GM13977 (cell line): ENCODE data around the gene FRRS1.

Experiments used
- DNase-seq: peaks from one replicate; pipeline ENCODE4 v3.0.0; 2012; ENCODE audit warnings: low spot score
- in situ Hi-C: fragments of 300-500 bp; cut with MboI; formaldehyde crosslinking; loops from one replicate; pipeline ENCODE4 v1.12.0; 2022; ENCODE audit warnings: low sequenced_read_pairs, low pct_unique_long_range_greater_than_20kb, mixed read lengths, inconsistent platforms; ENCODE audit not compliant: unreplicated experiment
- TF ChIP-seq, protein P1 (sequence below): IDR thresholded peaks from 2 replicates; pipeline ENCODE4 v1.5.1; 2012; ENCODE audit warnings: mild to moderate bottlenecking, control low read depth; ENCODE audit not compliant: insufficient read depth; ENCODE audit errors: extremely low read depth, missing control alignments

Gene FRRS1

DNA sequence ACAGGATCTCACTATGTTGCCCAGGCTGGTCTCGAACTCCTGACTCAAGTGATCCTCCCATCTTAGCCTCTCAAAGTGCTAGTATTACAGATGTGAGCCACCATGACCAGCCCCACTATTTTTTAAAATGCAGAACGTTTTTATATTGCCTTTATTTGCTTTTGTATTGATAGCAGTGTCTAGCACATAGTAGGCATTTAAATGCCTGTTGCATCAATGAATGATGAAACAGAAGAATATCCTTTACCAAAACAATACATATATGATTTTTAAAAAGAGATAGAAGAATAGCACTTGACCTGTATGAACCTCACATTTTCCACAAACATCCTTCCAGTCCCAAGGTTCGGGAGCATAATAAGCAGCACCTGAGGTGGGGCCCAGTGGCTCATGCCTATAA, 16.5 kb upstream of the FRRS1 start:
- TF ChIP-seq, protein P1, sequence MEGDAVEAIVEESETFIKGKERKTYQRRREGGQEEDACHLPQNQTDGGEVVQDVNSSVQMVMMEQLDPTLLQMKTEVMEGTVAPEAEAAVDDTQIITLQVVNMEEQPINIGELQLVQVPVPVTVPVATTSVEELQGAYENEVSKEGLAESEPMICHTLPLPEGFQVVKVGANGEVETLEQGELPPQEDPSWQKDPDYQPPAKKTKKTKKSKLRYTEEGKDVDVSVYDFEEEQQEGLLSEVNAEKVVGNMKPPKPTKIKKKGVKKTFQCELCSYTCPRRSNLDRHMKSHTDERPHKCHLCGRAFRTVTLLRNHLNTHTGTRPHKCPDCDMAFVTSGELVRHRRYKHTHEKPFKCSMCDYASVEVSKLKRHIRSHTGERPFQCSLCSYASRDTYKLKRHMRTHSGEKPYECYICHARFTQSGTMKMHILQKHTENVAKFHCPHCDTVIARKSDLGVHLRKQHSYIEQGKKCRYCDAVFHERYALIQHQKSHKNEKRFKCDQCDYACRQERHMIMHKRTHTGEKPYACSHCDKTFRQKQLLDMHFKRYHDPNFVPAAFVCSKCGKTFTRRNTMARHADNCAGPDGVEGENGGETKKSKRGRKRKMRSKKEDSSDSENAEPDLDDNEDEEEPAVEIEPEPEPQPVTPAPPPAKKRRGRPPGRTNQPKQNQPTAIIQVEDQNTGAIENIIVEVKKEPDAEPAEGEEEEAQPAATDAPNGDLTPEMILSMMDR = no peak
- no peak for DNase-seq
- in situ Hi-C loops = no loop called here

DNA sequence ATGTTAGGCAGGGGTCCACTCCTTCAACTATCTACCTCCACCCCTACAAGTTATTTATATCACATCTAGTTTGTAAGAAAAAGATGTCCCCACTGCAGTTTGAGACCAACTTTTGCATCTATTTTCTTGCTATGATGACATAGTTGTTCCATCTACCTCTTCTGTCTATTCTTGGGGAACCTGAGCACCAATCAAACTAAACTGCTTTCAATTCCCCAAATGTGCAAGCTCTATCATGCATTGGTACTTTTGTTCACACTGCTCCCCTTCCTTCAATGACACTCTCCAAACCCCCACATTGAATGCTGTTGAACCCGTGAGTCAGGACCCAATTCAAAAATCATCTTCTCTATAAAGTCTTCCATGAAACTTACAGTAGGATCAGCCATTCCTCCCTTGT, 16.0 kb upstream of the FRRS1 start:
- TF ChIP-seq, protein P1 = no peak
- DNase-seq = no peak
- in situ Hi-C loops = no loop called here

DNA sequence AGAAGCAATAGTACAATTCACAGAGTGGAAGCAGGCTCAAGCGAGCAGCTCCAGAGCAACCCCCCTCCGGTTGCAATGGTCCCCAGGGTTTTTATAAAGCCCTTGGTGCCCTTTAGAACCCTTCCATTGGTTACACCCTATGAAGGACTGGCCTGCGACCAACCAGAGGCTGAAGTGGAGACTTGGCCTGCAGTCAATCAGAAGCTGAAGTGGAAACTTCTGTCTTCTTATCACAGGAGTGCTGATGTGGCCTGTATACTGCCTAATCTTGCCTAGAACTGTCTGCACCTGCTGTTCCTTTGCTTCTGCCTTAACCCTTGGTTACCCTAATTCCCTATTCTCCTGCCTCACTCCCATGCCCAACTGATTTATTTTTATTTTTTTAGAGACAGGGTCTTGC, 15.4 kb upstream of the FRRS1 start:
- TF ChIP-seq, protein P1 = no peak
- no peak for DNase-seq
- in situ Hi-C loops = no loop called here

DNA sequence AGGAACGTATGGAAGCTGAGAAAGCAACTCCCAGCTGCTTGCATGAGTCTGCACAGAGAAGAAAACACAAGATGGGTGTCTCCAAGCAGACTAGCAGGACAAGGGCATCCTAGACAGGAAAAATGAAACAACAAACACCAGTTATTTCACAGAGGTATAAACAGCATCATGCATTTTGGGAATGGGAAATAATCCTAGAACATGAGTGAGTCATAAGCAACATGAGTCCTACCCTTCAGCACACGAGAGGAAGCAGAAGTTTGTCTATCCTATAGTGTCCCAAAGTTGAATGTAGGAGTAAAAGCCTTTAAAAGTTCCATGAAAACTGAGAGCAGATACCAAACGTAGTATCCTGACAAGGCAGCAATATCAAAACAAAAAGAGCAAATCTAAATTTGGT, 11.3 kb upstream of the FRRS1 start:
- TF ChIP-seq, protein P1 = no peak
- in situ Hi-C loops = no loop called here
- no peak for DNase-seq

DNA sequence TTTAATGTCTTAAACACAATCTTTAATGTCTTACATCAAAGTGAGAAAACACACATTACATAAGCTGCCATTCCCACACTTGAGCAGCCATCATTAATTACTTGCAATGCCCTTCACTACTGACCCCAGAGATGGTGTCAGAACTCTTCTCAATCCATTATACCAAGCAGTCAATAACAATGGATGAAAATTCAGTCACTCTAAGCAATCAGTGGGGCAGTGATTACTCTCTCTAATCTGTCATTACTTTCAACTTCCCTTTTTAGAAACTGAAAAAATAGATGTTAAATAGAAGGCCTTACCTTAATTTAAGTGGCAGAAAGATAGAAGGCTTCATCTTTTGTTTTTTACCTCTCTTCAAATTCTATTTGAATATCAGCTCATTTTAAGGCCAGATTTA, 9.7 kb upstream of the FRRS1 start:
- in situ Hi-C loops = no loop called here

DNA sequence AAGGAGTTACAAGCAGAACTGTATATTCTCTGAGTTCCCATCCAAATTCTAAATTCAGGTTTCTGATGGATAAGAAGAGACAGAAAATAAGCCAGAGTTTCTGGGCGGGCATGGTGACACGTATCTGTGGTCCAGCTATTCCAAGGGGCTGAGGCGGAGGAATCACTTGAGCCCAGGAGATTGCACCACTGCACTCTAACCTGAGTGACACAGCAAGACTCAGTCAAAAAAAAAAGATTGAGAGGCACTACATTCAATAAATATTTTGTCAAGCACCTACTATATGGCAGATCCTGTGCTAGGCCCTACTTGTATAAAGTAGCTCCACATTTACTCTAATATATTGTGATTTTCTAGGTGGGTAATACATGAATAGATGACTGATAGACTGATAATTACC, 6.4 kb upstream of the FRRS1 start:
- in situ Hi-C loops = no loop called here
- TF ChIP-seq, protein P1 = no peak
- DNase-seq = no peak

More for the DNA sequence above, 9.7 kb upstream of the FRRS1 start:
- no peak for DNase-seq
- TF ChIP-seq, protein P1 = no peak

DNA sequence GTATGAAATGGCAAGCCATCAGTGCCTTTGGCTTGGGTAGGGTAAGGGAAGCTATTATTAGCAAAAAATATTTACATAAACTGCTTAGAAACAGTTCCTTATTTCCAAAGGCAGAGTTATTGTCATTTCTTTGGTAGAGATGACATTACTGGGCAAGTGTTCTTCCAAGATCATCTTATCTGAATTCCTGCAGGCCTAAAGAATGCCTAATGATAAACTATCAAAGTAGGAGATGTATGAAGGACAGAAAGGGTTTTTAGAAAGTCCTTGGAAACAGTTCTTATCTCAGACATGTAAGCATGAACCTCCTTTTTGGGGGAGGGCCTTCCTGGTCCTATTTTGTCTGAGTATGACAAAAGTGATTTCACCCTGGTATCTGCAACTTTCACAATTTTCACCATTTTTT, 5.1 kb upstream of the FRRS1 start:
- in situ Hi-C loops = no loop called here
- TF ChIP-seq, protein P1 = no peak
- no peak for DNase-seq
